H1 (cell line): ENCODE measurements around the gene PRR12. TPM values are rescaled to one million over a fixed set of nuclear protein-coding genes. Genes with fewer than 3 reads are reported as not detected.

ENCODE experiments used
- CTCF ChIA-PET: fragments of 300-600 bp; sonication (Branson Sonifier 250); formaldehyde crosslinking; loops from one replicate; lab custom pipeline; 2021; ENCODE audit not compliant: partially characterized antibody; lab: Charles Lee
- POLR2A ChIA-PET: fragments of 300-600 bp; sonication (Branson Sonifier 250); formaldehyde crosslinking; loops from one replicate; lab custom pipeline; 2021; ENCODE audit warnings: inconsistent platforms; ENCODE audit not compliant: partially characterized antibody; lab: Charles Lee
- DNase-seq, 2 experiments: peaks; one replicate each; pipeline versions ENCODE4 v3.0.0 to v3.0.0-alpha.2; 2010 to 2022; ENCODE audit warnings: low spot score in 2 of 2, low read depth in 1 of 2, mixed read lengths in 1 of 2
- FAIRE-seq: peaks from 2 replicates; lab custom pipeline; 2011; peaks lifted over from hg19 to GRCh38; lab: Jason Lieb, UNC
- H2AFZ ChIP-seq: 2 replicates; pipeline ENCODE4 v1.8.1; 2012; ENCODE audit warnings: low read length, inconsistent platforms
- H2AK5ac ChIP-seq: 2 replicates; pipeline ENCODE4 v1.6.1; 2013; ENCODE audit warnings: low read depth, low read length
- H2BK120ac ChIP-seq: replicated peaks from 2 replicates; pipeline ENCODE3; 2013; ENCODE audit warnings: low read depth, low read length, inconsistent platforms
- H2BK12ac ChIP-seq: 2 replicates; pipeline ENCODE4 v1.6.1; 2013; ENCODE audit warnings: low read depth, low read length
- H2BK15ac ChIP-seq: 2 replicates; pipeline ENCODE4 v1.6.1; 2013; ENCODE audit warnings: low read length
- H2BK20ac ChIP-seq: 2 replicates; pipeline ENCODE4 v1.6.1; 2013; ENCODE audit warnings: low read length
- H2BK5ac ChIP-seq: 2 replicates; pipeline ENCODE4 v1.6.1; 2013; ENCODE audit warnings: low read depth, low read length
- H3K14ac ChIP-seq: 2 replicates; pipeline ENCODE4 v1.6.1; 2013; ENCODE audit warnings: inconsistent platforms; ENCODE audit not compliant: insufficient read length
- H3K18ac ChIP-seq: 2 replicates; pipeline ENCODE4 v1.6.1; 2013; ENCODE audit warnings: low read length; ENCODE audit errors: extremely low read depth
- H3K23ac ChIP-seq: 2 replicates; pipeline ENCODE4 v1.6.1; 2013; ENCODE audit warnings: inconsistent platforms; ENCODE audit not compliant: insufficient read length
- H3K23me2 ChIP-seq: 2 replicates; pipeline ENCODE4 v1.6.1; 2013; ENCODE audit warnings: low read depth, low read length
- H3K27ac ChIP-seq: 2 replicates; pipeline ENCODE4 v1.6.1; 2011; ENCODE audit warnings: low read depth, low read length, inconsistent platforms
- H3K27me3 ChIP-seq, 4 experiments: replicated peaks in 1 of 4; 1 replicate in 1 of 4; 2 replicates in 3 of 4; pipeline versions ENCODE4 v1.6.1 to v1.8.1; 2011 to 2013; ENCODE audit warnings: low read length in 3 of 4, mild to moderate bottlenecking in 3 of 4, inconsistent platforms in 2 of 4, mixed read lengths in 2 of 4, moderate library complexity in 1 of 4; ENCODE audit not compliant: control insufficient read depth in 3 of 4, insufficient read depth in 3 of 4; ENCODE audit errors: extremely low read depth in 1 of 4
- H3K36me3 ChIP-seq, 4 experiments: 2 replicates each; pipeline versions ENCODE4 v1.6.1 to v1.8.1; 2011 to 2013; ENCODE audit warnings: mild to moderate bottlenecking in 4 of 4, low read length in 3 of 4, moderate library complexity in 2 of 4, control low read depth in 1 of 4, inconsistent platforms in 1 of 4; ENCODE audit not compliant: insufficient read depth in 4 of 4, control insufficient read depth in 2 of 4
- H3K4ac ChIP-seq: replicated peaks from 2 replicates; pipeline ENCODE3; 2013; ENCODE audit warnings: low read length, low read depth, mixed read lengths, inconsistent platforms; ENCODE audit not compliant: insufficient read length
- H3K4me1 ChIP-seq, 4 experiments: replicated peaks in 1 of 4; 1 replicate in 1 of 4; 2 replicates in 3 of 4; pipeline versions ENCODE4 v1.6.1 to v1.8.1; 2011 to 2013; ENCODE audit warnings: low read length in 3 of 4, inconsistent platforms in 2 of 4, mixed read lengths in 1 of 4; ENCODE audit not compliant: insufficient read depth in 4 of 4, control insufficient read depth in 3 of 4
- H3K4me2 ChIP-seq, 2 experiments: 2 replicates each; pipeline versions ENCODE4 v1.6.1 to v1.8.1; 2011 to 2013; ENCODE audit warnings: low read depth in 2 of 2, low read length in 2 of 2, control low read depth in 1 of 2, inconsistent platforms in 1 of 2, mild to moderate bottlenecking in 1 of 2; ENCODE audit not compliant: insufficient read depth in 1 of 2
- H3K4me3 ChIP-seq, 4 experiments: fragments of 200-600, 300-600 bp in 1 of 4; sonication (generic), shearing (Covaris generic), sonication (Bioruptor Twin) in 1 of 4; 2 replicates each; pipeline versions ENCODE4 v1.5.1 to v1.8.1; 2011 to 2016; ENCODE audit warnings: low read length in 4 of 4, low read depth in 3 of 4, control low read depth in 2 of 4, inconsistent platforms in 2 of 4, mild to moderate bottlenecking in 2 of 4, mixed read lengths in 1 of 4, moderate library complexity in 1 of 4; ENCODE audit not compliant: insufficient read depth in 2 of 4; ENCODE audit errors: extremely low read depth in 1 of 4
- H3K56ac ChIP-seq: replicated peaks from 2 replicates; pipeline ENCODE3; 2013; ENCODE audit warnings: low read depth, mild to moderate bottlenecking, mixed read lengths, low read length, inconsistent platforms; ENCODE audit not compliant: insufficient read length
- H3K79me1 ChIP-seq: 2 replicates; pipeline ENCODE4 v1.6.1; 2013; ENCODE audit warnings: low read depth, low read length, control low read depth
- H3K79me2 ChIP-seq, 2 experiments: 2 replicates each; pipeline versions ENCODE4 v1.6.1 to v1.8.1; 2012 to 2013; ENCODE audit warnings: low read length in 2 of 2, mild to moderate bottlenecking in 2 of 2, inconsistent platforms in 1 of 2; ENCODE audit not compliant: insufficient read depth in 2 of 2, control insufficient read depth in 1 of 2
- H3K9ac ChIP-seq, 4 experiments: replicated peaks in 1 of 4; 1 replicate in 1 of 4; 2 replicates in 3 of 4; pipeline versions ENCODE4 v1.6.1 to v1.8.1; 2011 to 2013; ENCODE audit warnings: low read depth in 3 of 4, low read length in 3 of 4, control low read depth in 2 of 4, mild to moderate bottlenecking in 2 of 4, moderate library complexity in 2 of 4, inconsistent platforms in 1 of 4; ENCODE audit errors: extremely low read depth in 1 of 4
- H3K9me3 ChIP-seq, 2 experiments: 2 replicates each; pipeline versions ENCODE4 v1.6.1 to v1.8.1; 2012 to 2013; ENCODE audit warnings: mild to moderate bottlenecking in 2 of 2, moderate library complexity in 2 of 2, control low read depth in 1 of 2, inconsistent platforms in 1 of 2, low read depth in 1 of 2, low read length in 1 of 2, mixed read lengths in 1 of 2; ENCODE audit not compliant: insufficient read depth in 2 of 2
- H4K20me1 ChIP-seq, 2 experiments: replicated peaks in 1 of 2; 2 replicates each; pipeline versions ENCODE3 to v1.8.1; 2011 to 2013; ENCODE audit warnings: inconsistent platforms in 2 of 2, low read length in 2 of 2, mild to moderate bottlenecking in 1 of 2; ENCODE audit not compliant: insufficient read depth in 2 of 2, control insufficient read depth in 1 of 2
- H4K5ac ChIP-seq: 2 replicates; pipeline ENCODE4 v1.6.1; 2013; ENCODE audit warnings: low read length, low read depth, mixed read lengths, inconsistent platforms; ENCODE audit not compliant: insufficient read length
- H4K8ac ChIP-seq: 2 replicates; pipeline ENCODE4 v1.8.0; 2013; ENCODE audit warnings: mild to moderate bottlenecking, moderate library complexity, low read length, inconsistent platforms; ENCODE audit not compliant: insufficient read depth; ENCODE audit errors: extremely low read depth
- H4K91ac ChIP-seq: replicated peaks from 2 replicates; pipeline ENCODE3; 2013; ENCODE audit warnings: low read length, mixed read lengths, inconsistent platforms; ENCODE audit not compliant: insufficient read length
- BACH1 ChIP-seq: IDR thresholded peaks from 2 replicates; pipeline ENCODE4 v1.6.1; 2012; ENCODE audit warnings: low read length, improper control_type of control experiment
- CHD1 ChIP-seq: IDR thresholded peaks from 2 replicates; pipeline ENCODE4 v1.6.1; 2012; ENCODE audit warnings: low read depth, low read length, improper control_type of control experiment
- CHD2 ChIP-seq: IDR thresholded peaks from 2 replicates; pipeline ENCODE4 v1.6.1; 2012; ENCODE audit warnings: low read length, improper control_type of control experiment
- JUND ChIP-seq: IDR thresholded peaks from 2 replicates; pipeline ENCODE4 v1.6.1; 2011; ENCODE audit warnings: mild to moderate bottlenecking, improper control_type of control experiment, low read length
- KDM5A ChIP-seq: fragments of 200-600 bp; IDR thresholded peaks from 2 replicates; pipeline ENCODE4 v1.7.1; 2012; ENCODE audit warnings: mild to moderate bottlenecking, low read length, inconsistent platforms, mixed read lengths
- POLR2A ChIP-seq, 2 experiments: IDR thresholded peaks; 1 replicate in 1 of 2; 2 replicates in 1 of 2; pipeline ENCODE4 v1.6.1; 2011; ENCODE audit warnings: low read depth in 2 of 2, low read length in 2 of 2, mild to moderate bottlenecking in 2 of 2; ENCODE audit errors: control extremely low read depth in 1 of 2
- POLR2AphosphoS5 ChIP-seq: IDR thresholded peaks from 2 replicates; pipeline ENCODE4 v1.6.1; 2011; ENCODE audit warnings: low read depth, low read length
- RNF2 ChIP-seq: fragments of 200-900, 300-1000 bp; sonication (generic); IDR thresholded peaks from 2 replicates; pipeline ENCODE4 v1.7.1; 2016; ENCODE audit warnings: borderline replicate concordance, low read depth, mild to moderate bottlenecking, antibody characterized with exemption, low read length; ENCODE audit not compliant: poor library complexity, severe bottlenecking; ENCODE audit errors: missing control alignments
- SUZ12 ChIP-seq: fragments of 200-600 bp; sonication (generic); IDR thresholded peaks from 2 replicates; pipeline ENCODE4 v1.6.1; 2012; ENCODE audit warnings: mild to moderate bottlenecking, inconsistent platforms, low read length, moderate library complexity, mixed read lengths
- YY1 ChIP-seq: IDR thresholded peaks from 2 replicates; pipeline ENCODE4 v1.6.1; 2011; ENCODE audit warnings: low read depth, mild to moderate bottlenecking, low read length
- WGBS, 2 experiments: shearing (Covaris generic) in 1 of 2; methylation state at CpG; one replicate each; pipeline versions ENCODE4 v1.1.6 to v1.1.7; 2013 to 2015; ENCODE audit warnings: low lambda C conversion rate in 2 of 2, mixed read lengths in 2 of 2, inconsistent platforms in 1 of 2, low coverage in 1 of 2, missing lambda C conversion rate in 1 of 2; ENCODE audit not compliant: insufficient replicate concordance in 2 of 2, insufficient coverage in 1 of 2, insufficient read length in 1 of 2; ENCODE audit errors: extremely low coverage in 1 of 2, missing lambda C conversion rate in 1 of 2; 5-methylcytosine and 5-hydroxymethylcytosine counted together
- polyA plus RNA-seq, 7 experiments: library from polyadenylated mRNA; depleted of rRNA in 3 of 7; stranded (reverse) in 5 of 7; unstranded in 2 of 7; fragments of >200 nt in 5 of 7; fragments of 200-250 nt in 2 of 7; gene quantifications; 1 replicate in 5 of 7; 2 replicates in 1 of 7; 4 replicates in 1 of 7; pipeline versions ENCODE4 v1.2.1 to v1.2.3, GENCODE V29; 2011 to 2013; ENCODE audit warnings: missing spikeins in 2 of 7, mixed read lengths in 2 of 7
- total RNA-seq: library from RNA; stranded (reverse); fragmentation: NEBNext Ultra II Directional; extraction: Animal tissue kit (Norgen Biotek cat#: 25700); gene quantifications from 2 replicates; pipeline ENCODE4 v1.2.1, GENCODE V29; 2021
- TF ChIP-seq, protein P1 (sequence below): IDR thresholded peaks from 2 replicates; pipeline ENCODE4 v1.6.1; 2012; ENCODE audit warnings: inconsistent platforms
- TF ChIP-seq, protein P2 (sequence below): IDR thresholded peaks from 2 replicates; pipeline ENCODE4 v1.6.1; 2011; ENCODE audit warnings: low read depth, mild to moderate bottlenecking, low read length; ENCODE audit not compliant: insufficient read depth
- TF ChIP-seq, protein P3 (sequence below): IDR thresholded peaks from 2 replicates; pipeline ENCODE4 v1.6.1; 2011; ENCODE audit warnings: low read length, improper control_type of control experiment

PRR12 gene
- total and polyA plus RNA-seq, 2 of the 8 experiments (the other 6 are each of a cell fraction or from before 2014, with no cell fraction given) = 2.5 to 59.4 TPM

DNA sequence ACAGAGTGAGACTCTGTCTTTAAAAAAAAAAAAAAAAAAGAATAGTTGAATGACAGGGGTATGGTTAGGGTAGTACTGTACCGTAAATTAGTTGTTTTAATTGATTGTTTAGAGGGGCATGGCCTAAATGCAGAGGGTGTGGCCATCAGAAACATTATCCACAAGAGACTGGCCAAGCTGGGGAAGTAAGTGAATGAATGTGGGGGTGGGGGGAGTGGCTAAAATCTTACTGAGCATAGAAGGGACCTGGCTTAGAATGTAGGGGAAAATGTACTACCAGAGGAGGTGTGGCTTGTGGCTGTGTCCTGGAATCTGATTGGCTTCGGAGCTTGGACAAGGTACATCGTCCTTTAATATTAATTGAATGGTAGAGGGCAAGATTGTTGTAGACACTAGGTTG is 78.5 kb downstream of the PRR12 start:
- DNase-seq (no peak), FAIRE-seq (no peak)
- no peak overlapping the region for H3K18ac ChIP-seq
- no peaks in the 10 kb centered on the region for H3K27me3 ChIP-seq
- no peak overlapping the region for H3K56ac ChIP-seq
- no peak overlapping the region for H2BK5ac ChIP-seq
- no peak overlapping the region for H3K4me3 ChIP-seq
- no peak overlapping the region for H2AK5ac ChIP-seq
- no peaks in the 10 kb centered on the region; the same call in none of the 2 replicates for H3K79me1 ChIP-seq
- H4K8ac ChIP-seq = no peak overlapping the region
- H3K27ac ChIP-seq = no peak overlapping the region
- H4K20me1 ChIP-seq = peaks cover 0 to 3% of the 10 kb centered on the region in 2 experiments
- H2BK20ac ChIP-seq = no peak overlapping the region
- no peak overlapping the region for H3K9ac ChIP-seq
- no peak overlapping the region for H3K23ac ChIP-seq
- H3K23me2 ChIP-seq = peaks cover 12% of the 10 kb centered on the region
- no peak overlapping the region for H2BK12ac ChIP-seq
- no peak overlapping the region for H2AFZ ChIP-seq
- no peaks in the 10 kb centered on the region for H3K9me3 ChIP-seq
- H2BK120ac ChIP-seq = no peak overlapping the region
- no peak overlapping the region for H3K4me2 ChIP-seq
- no peak overlapping the region for H3K4ac ChIP-seq
- no peak overlapping the region for H4K91ac ChIP-seq
- H3K79me2 ChIP-seq = peaks cover 5 to 25% of the 10 kb centered on the region in 2 experiments; a peak in 2 of 4 replicates
- H4K5ac ChIP-seq = no peak overlapping the region
- ChIA-PET CTCF (interaction anchor here (0.6 to 7.4 kb wide), 7 partner anchors 9 to 99 kb away, joined by 3 to 39 read pairs (median 7); no protein-coding TSS in a partner anchor), POLR2A (interaction anchor here (1.0 to 18.0 kb wide), 7 partner anchors 4 to 72 kb away, joined by 3 to 275 read pairs (median 6); partner anchors contain the start of genes ADM5, BCL2L12, CPT1C and IRF3)
- no peak overlapping the region for H3K14ac ChIP-seq
- peaks cover 2 to 21% (median 9%) of the 10 kb centered on the region in 4 experiments; a peak in 7 of 8 replicates for H3K36me3 ChIP-seq
- H2BK15ac ChIP-seq = no peak overlapping the region
- 96% methylated on average over 3 of the region's 3 CpGs; no CpG with 5 or more reads in 1 of the 2 experiments for WGBS, 2 experiments
- H3K4me1 ChIP-seq = peaks cover 0 to 9% (median 3%) of the 10 kb centered on the region in 4 experiments; a peak in 4 of 7 replicates
- TF ChIP-seq, protein P1, sequence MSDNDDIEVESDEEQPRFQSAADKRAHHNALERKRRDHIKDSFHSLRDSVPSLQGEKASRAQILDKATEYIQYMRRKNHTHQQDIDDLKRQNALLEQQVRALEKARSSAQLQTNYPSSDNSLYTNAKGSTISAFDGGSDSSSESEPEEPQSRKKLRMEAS = no peak
- TF ChIP-seq BACH1 (no peak), POLR2AphosphoS5 (no peak), RNF2 (no peak), KDM5A (no peak), POLR2A (IDR thresholded peaks at IDR 0.05; ENCODE audit: control extremely low read depth in 1 of 2, low read depth in 2 of 2, low read length in 2 of 2) (no peak), CHD1 (no peak), CHD2 (no peak), JUND (no peak), SUZ12 (no peak), YY1 (no peak)
- TF ChIP-seq, protein P2, sequence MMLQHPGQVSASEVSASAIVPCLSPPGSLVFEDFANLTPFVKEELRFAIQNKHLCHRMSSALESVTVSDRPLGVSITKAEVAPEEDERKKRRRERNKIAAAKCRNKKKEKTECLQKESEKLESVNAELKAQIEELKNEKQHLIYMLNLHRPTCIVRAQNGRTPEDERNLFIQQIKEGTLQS = no peak
- TF ChIP-seq, protein P3, sequence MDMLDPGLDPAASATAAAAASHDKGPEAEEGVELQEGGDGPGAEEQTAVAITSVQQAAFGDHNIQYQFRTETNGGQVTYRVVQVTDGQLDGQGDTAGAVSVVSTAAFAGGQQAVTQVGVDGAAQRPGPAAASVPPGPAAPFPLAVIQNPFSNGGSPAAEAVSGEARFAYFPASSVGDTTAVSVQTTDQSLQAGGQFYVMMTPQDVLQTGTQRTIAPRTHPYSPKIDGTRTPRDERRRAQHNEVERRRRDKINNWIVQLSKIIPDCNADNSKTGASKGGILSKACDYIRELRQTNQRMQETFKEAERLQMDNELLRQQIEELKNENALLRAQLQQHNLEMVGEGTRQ = no peak
